GM12891 (cell line): ENCODE results near the gene RHBG.

Experiments used
- PAX5 ChIP-seq: IDR thresholded peaks from 2 replicates; pipeline ENCODE4 v1.6.1; 2011; ENCODE audit warnings: low read length, moderate library complexity, mild to moderate bottlenecking; ENCODE audit not compliant: insufficient read depth, severe bottlenecking
- POLR2A ChIP-seq: IDR thresholded peaks from 2 replicates; pipeline ENCODE4 v1.6.1; 2011; ENCODE audit warnings: low read depth, low read length, control low read depth
- POLR2AphosphoS5 ChIP-seq: IDR thresholded peaks from 2 replicates; pipeline ENCODE4 v1.6.1; 2011; ENCODE audit warnings: low read depth, low read length, control low read depth
- POU2F2 ChIP-seq: IDR thresholded peaks from 2 replicates; pipeline ENCODE4 v1.6.1; 2011; ENCODE audit warnings: low read depth, mild to moderate bottlenecking, control low read depth, low read length, moderate library complexity
- SPI1 ChIP-seq: IDR thresholded peaks from 2 replicates; pipeline ENCODE4 v1.6.1; 2011; ENCODE audit warnings: low read depth, low read length, control low read depth
- TAF1 ChIP-seq: IDR thresholded peaks from 2 replicates; pipeline ENCODE4 v1.6.1; 2011; ENCODE audit warnings: low read depth, low read length, control low read depth

GRCh38 chr1:156399355-156400125 lies 30.5 kb downstream of the RHBG start:
- TF ChIP-seq POLR2A: no peak
- TF ChIP-seq POLR2AphosphoS5: no peak
- TF ChIP-seq TAF1: no peak
- no peak for TF ChIP-seq POU2F2
- no peak for TF ChIP-seq SPI1
- TF ChIP-seq PAX5: no peak
